Activated B cell treated with CpG ODN at 0.5 μM for 24 hours (primary cell): ENCODE results near the gene ZFYVE16. TPM values are rescaled to one million over a fixed set of nuclear protein-coding genes. Genes with fewer than 3 reads are reported as not detected.

ENCODE experiments used
- ATAC-seq: fragments of 200-7000 bp; cut with Tn5 transposase; one replicate; pipeline ENCODE4 v1.10.0; 2021; ENCODE audit warnings: low read depth, mild to moderate bottlenecking, moderate library complexity
- CTCF ChIA-PET: fragments of 350-600 bp; sonication (Branson Sonifier 250); formaldehyde crosslinking; loops from one replicate; lab custom pipeline; 2021; ENCODE audit warnings: antibody characterized with exemption; lab: Charles Lee
- POLR2A ChIA-PET: fragments of 350-600 bp; sonication (Branson Sonifier 250); formaldehyde crosslinking; loops from one replicate; lab custom pipeline; 2021; ENCODE audit warnings: antibody characterized with exemption; lab: Charles Lee
- DNase-seq: peaks from one replicate; pipeline ENCODE4 v3.0.0; 2022
- H3K27ac Mint-ChIP-seq: one replicate; pipeline ENCODE4 v1.8.0; 2020; ENCODE audit warnings: mixed read lengths
- H3K27me3 Mint-ChIP-seq: one replicate; pipeline ENCODE4 v1.8.0; 2021; ENCODE audit warnings: mixed read lengths
- H3K36me3 Mint-ChIP-seq: one replicate; pipeline ENCODE4 v1.8.0; 2021; ENCODE audit warnings: low read depth, mixed read lengths
- H3K4me1 Mint-ChIP-seq: one replicate; pipeline ENCODE4 v1.8.0; 2021; ENCODE audit warnings: mixed read lengths
- H3K4me3 Mint-ChIP-seq: one replicate; pipeline ENCODE4 v1.8.0; 2020; ENCODE audit warnings: mild to moderate bottlenecking, mixed read lengths
- H3K9me3 Mint-ChIP-seq: one replicate; pipeline ENCODE4 v1.8.0; 2020; ENCODE audit warnings: mixed read lengths
- CTCF ChIP-seq: fragments of 200-600 bp; IDR thresholded peaks from one replicate; pipeline ENCODE4 v1.8.0; 2022; ENCODE audit warnings: antibody characterized with exemption, mild to moderate bottlenecking
- intact Hi-C: fragments of 100-400 bp; cut with micrococcal nuclease; formaldehyde crosslinking; loops from one replicate; pipeline ENCODE4 v1.15.1; 2024
- total RNA-seq: library from RNA; stranded (reverse); gene quantifications from 2 replicates; pipeline ENCODE4 v1.2.3, GENCODE V29; 2022

ZFYVE16 gene
- 19.8 and 21.1 TPM in 2 replicates for total RNA-seq

- POLR2A ChIA-PET = interaction anchor here (0.6 to 2.2 kb wide), 5 partner anchors 8 to 417 kb away, joined by 3 to 21 read pairs (median 6); partner anchors contain the start of genes DHFR, MSH3, MTX3 and SERINC5
- TF ChIP-seq CTCF = no peak
- Mint-ChIP-seq H3K9me3 (no peaks in the 10 kb centered on the region), H3K36me3 (peaks cover 7% of the 10 kb centered on the region), H3K4me1 (peaks cover 17% of the 10 kb centered on the region), H3K27ac (peak within 1 kb of the TSS; percentile 95), H3K4me3 (peak within 1 kb of the TSS; percentile 91), H3K27me3 (no peaks in the 10 kb centered on the region)
- ATAC-seq = peak; percentile 84
- CTCF ChIA-PET = interaction anchor here (0.9 kb wide), 1 partner anchor 62 kb away, joined by 5 read pairs; no protein-coding TSS in a partner anchor
- intact Hi-C loops = loop anchor here (1.0 to 10.0 kb wide), 13 partner anchors 9 to 1870 kb away; partner anchors contain the start of genes ARSB, ATG10, FAM151B and JMY
- DNase-seq = peak; percentile 95
These were observed at the start of gene ZFYVE16 for GRCh38 chr5:80407735-80408483. Gene ZFYVE16, plus strand, starts transcription at chr5:80408064. Its CDS starts 26,084 bp downstream, at chr5:80434148.

- Mint-ChIP-seq H3K9me3 (peaks cover 3% of the 10 kb centered on the region), H3K27me3 (no peaks in the 10 kb centered on the region), H3K4me1 (no peaks in the 10 kb centered on the region), H3K27ac (no peak overlapping the region), H3K36me3 (no peaks in the 10 kb centered on the region), H3K4me3 (no peak overlapping the region)
- intact Hi-C loops = no loop called here
- CTCF ChIA-PET = no interaction called here
- no peak for TF ChIP-seq CTCF
- DNase-seq (no peak), ATAC-seq (no peak)
- POLR2A ChIA-PET = no interaction called here
These were observed 46.9 kb upstream of the ZFYVE16 start for GRCh38 chr5:80360914-80361444.

GRCh38 chr5:80364892-80365291 lies 43.0 kb upstream of the ZFYVE16 start:
- Mint-ChIP-seq H3K9me3 (peaks cover 3% of the 10 kb centered on the region), H3K27me3 (no peaks in the 10 kb centered on the region), H3K36me3 (no peaks in the 10 kb centered on the region), H3K27ac (no peak overlapping the region), H3K4me3 (no peak overlapping the region), H3K4me1 (no peaks in the 10 kb centered on the region)
- CTCF ChIA-PET = no interaction called here
- TF ChIP-seq CTCF = no peak
- DNase-seq = no peak
- POLR2A ChIA-PET = no interaction called here
- ATAC-seq = no peak
- intact Hi-C loops = no loop called here

- DNase-seq = no peak
- intact Hi-C loops = no loop called here
- Mint-ChIP-seq H3K27me3 (peaks cover 12% of the 10 kb centered on the region), H3K36me3 (no peaks in the 10 kb centered on the region), H3K4me1 (no peaks in the 10 kb centered on the region), H3K4me3 (no peak overlapping the region), H3K9me3 (peaks cover 9% of the 10 kb centered on the region), H3K27ac (no peak overlapping the region)
- POLR2A ChIA-PET = no interaction called here
- CTCF ChIA-PET = no interaction called here
- no peak for TF ChIP-seq CTCF
- ATAC-seq = no peak
These were observed 39.0 kb upstream of the ZFYVE16 start for GRCh38 chr5:80368661-80369480.

GRCh38 chr5:80369521-80369920 lies 38.3 kb upstream of the ZFYVE16 start:
- H3K9me3 Mint-ChIP-seq = peaks cover 9% of the 10 kb centered on the region
- H3K27ac Mint-ChIP-seq = no peak overlapping the region
- intact Hi-C loops = no loop called here
- ChIA-PET CTCF (no interaction called here), POLR2A (no interaction called here)
- H3K27me3 Mint-ChIP-seq = peaks cover 12% of the 10 kb centered on the region
- ATAC-seq (no peak), DNase-seq (no peak)
- no peak overlapping the region for H3K4me3 Mint-ChIP-seq
- TF ChIP-seq CTCF = no peak
- H3K4me1 Mint-ChIP-seq = no peaks in the 10 kb centered on the region
- H3K36me3 Mint-ChIP-seq = no peaks in the 10 kb centered on the region
